Hepatocyte (in vitro differentiated cells): ENCODE results near the gene CRACR2A. TPM values are rescaled to one million over a fixed set of nuclear protein-coding genes. Genes with fewer than 3 reads are reported as not detected.

Source experiments
- DNase-seq: peaks from one replicate; pipeline ENCODE4 v3.0.0-alpha.2; 2016; ENCODE audit warnings: low spot score
- H2AFZ ChIP-seq: fragments of 200-600 bp; sonication (generic); 2 replicates; pipeline ENCODE4 v1.6.0; 2016; ENCODE audit warnings: antibody characterized with exemption, mild to moderate bottlenecking
- H3K27ac ChIP-seq: fragments of 200-600 bp; sonication (generic); 2 replicates; pipeline ENCODE4 v1.5.1; 2016; ENCODE audit warnings: mild to moderate bottlenecking
- H3K27me3 ChIP-seq: fragments of 200-600 bp; sonication (generic); 2 replicates; pipeline ENCODE4 v1.6.1; 2016
- H3K36me3 ChIP-seq: fragments of 200-600 bp; sonication (generic); replicated peaks from 2 replicates; pipeline ENCODE4 v1.5.1; 2016; ENCODE audit warnings: low read depth; ENCODE audit not compliant: insufficient read depth
- H3K4me1 ChIP-seq: fragments of 200-600 bp; sonication (generic); 2 replicates; pipeline ENCODE4 v1.5.1; 2016; ENCODE audit warnings: mild to moderate bottlenecking, moderate library complexity; ENCODE audit not compliant: insufficient read depth
- H3K4me2 ChIP-seq: fragments of 200-600 bp; sonication (generic); 2 replicates; pipeline ENCODE4 v1.6.0; 2016
- H3K4me3 ChIP-seq: fragments of 200-600 bp; sonication (generic); 2 replicates; pipeline ENCODE4 v1.5.1; 2016; ENCODE audit warnings: mild to moderate bottlenecking
- H3K79me2 ChIP-seq: fragments of 200-600 bp; sonication (generic); 2 replicates; pipeline ENCODE4 v1.6.0; 2017; ENCODE audit warnings: mild to moderate bottlenecking
- H3K9me2 ChIP-seq: fragments of 200-600 bp; sonication (generic); replicated peaks from 2 replicates; pipeline ENCODE4 v1.6.0; 2017; ENCODE audit warnings: mild to moderate bottlenecking; ENCODE audit not compliant: insufficient read depth
- H3K9me3 ChIP-seq: fragments of 200-600 bp; sonication (generic); 2 replicates; pipeline ENCODE4 v1.5.1; 2016; ENCODE audit warnings: low read depth, mild to moderate bottlenecking
- H4K20me1 ChIP-seq: fragments of 200-600 bp; sonication (generic); 2 replicates; pipeline ENCODE4 v1.6.0; 2016; ENCODE audit warnings: mild to moderate bottlenecking; ENCODE audit not compliant: insufficient read depth, poor library complexity, severe bottlenecking
- EZH2 ChIP-seq: fragments of 200-600 bp; sonication (generic); IDR thresholded peaks from 2 replicates; pipeline ENCODE4 v1.6.1; 2016; ENCODE audit warnings: antibody characterized with exemption, mild to moderate bottlenecking, borderline replicate concordance
- EZH2phosphoT487 ChIP-seq: fragments of 200-600 bp; sonication (generic); IDR thresholded peaks from one replicate; pipeline ENCODE4 v1.6.1; 2018; ENCODE audit warnings: antibody characterized with exemption, mild to moderate bottlenecking, low read depth, moderate library complexity; ENCODE audit not compliant: unreplicated experiment, severe bottlenecking
- WGBS: methylation state at CpG from one replicate; pipeline ENCODE4 v1.1.6; 2016; ENCODE audit warnings: low lambda C conversion rate; ENCODE audit errors: missing lambda C conversion rate; 5-methylcytosine and 5-hydroxymethylcytosine counted together
- polyA plus RNA-seq: library from polyadenylated mRNA; unstranded; fragments of >200 nt; fragmentation: Nextera tagmentation; extraction: Ambion mirVana; gene quantifications from 2 replicates; pipeline ENCODE4 v1.2.1, GENCODE V29; 2016
- total RNA-seq: library from RNA; depleted of rRNA; stranded (reverse); fragments of >200 nt; gene quantifications from 2 replicates; pipeline ENCODE4 v1.2.3, GENCODE V29; 2014
- TF ChIP-seq, protein P1 (sequence below): fragments of 200-600 bp; sonication (generic); IDR thresholded peaks from 2 replicates; pipeline ENCODE4 v1.5.1; 2016; ENCODE audit warnings: antibody characterized with exemption, mild to moderate bottlenecking; ENCODE audit not compliant: poor library complexity

Gene CRACR2A
- total and polyA plus RNA-seq, 2 experiments from 2014 or later = 0.30 to 0.80 TPM

DNA sequence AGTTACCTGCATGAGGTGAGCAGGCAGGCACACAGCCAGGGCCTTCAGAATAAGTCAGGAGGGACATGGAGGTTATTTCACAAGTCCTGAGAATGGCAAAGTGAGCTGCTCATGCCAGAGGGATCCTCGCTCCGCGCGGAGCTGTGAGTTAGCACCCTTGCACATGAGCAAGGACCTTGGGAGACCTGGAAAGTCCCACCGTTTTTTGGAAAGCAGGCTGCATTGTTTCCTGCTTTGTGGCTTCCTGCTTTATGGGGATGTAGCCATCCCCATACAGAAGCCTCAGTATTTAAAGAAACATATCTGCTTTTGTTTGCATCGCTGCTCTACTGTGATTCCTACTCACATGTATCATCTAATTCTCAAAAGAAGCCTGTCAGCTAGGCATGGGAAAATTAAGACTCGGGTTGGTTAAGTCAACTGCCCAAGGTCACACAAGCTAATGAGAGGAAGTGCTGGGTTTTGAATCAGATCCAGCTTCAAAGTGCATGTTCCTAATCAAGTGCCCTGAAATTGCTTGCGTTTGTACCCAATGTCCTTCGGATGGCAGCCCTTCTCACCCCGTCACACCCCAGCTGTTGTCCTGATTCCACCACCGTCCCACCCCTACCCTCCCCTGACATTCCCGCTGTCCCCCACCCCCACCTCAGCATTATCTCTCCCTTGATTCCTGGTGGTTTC, 106.2 kb downstream of the CRACR2A start:
- Histone ChIP-seq H3K4me3 (no peak overlapping the region), H3K27ac (no peak overlapping the region), H3K9me2 (no peaks in the 10 kb centered on the region), H3K36me3 (no peaks in the 10 kb centered on the region), H3K9me3 (no peaks in the 10 kb centered on the region), H3K4me2 (no peak overlapping the region), H2AFZ (no peak overlapping the region), H4K20me1 (no peaks in the 10 kb centered on the region), H3K4me1 (no peaks in the 10 kb centered on the region), H3K27me3 (no peaks in the 10 kb centered on the region), H3K79me2 (no peaks in the 10 kb centered on the region)
- TF ChIP-seq, protein P1, sequence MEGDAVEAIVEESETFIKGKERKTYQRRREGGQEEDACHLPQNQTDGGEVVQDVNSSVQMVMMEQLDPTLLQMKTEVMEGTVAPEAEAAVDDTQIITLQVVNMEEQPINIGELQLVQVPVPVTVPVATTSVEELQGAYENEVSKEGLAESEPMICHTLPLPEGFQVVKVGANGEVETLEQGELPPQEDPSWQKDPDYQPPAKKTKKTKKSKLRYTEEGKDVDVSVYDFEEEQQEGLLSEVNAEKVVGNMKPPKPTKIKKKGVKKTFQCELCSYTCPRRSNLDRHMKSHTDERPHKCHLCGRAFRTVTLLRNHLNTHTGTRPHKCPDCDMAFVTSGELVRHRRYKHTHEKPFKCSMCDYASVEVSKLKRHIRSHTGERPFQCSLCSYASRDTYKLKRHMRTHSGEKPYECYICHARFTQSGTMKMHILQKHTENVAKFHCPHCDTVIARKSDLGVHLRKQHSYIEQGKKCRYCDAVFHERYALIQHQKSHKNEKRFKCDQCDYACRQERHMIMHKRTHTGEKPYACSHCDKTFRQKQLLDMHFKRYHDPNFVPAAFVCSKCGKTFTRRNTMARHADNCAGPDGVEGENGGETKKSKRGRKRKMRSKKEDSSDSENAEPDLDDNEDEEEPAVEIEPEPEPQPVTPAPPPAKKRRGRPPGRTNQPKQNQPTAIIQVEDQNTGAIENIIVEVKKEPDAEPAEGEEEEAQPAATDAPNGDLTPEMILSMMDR = no peak
- no peak for TF ChIP-seq EZH2
- no peak for TF ChIP-seq EZH2phosphoT487
- WGBS = 79% methylated on average over 12 of the region's 12 CpGs
- DNase-seq = no peak

DNA sequence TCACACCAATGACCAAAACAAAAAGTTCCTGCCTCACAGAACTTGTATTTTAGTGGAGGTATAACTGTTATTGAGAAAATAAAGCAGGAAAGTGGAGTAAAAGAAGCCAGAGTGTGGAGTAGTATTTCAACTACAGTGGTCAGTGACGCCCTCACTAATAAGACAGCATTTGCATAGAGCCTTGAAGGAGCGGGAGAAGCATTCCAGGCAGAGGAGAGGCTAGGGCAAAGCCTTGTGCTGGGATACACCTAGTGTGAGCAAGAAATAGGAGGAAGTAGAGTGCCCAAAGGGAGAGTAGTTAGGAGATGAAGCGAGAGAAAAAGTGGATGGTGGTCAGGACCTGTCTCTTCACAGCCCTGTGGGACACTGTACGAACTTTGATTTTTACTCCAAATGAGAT, 107.8 kb downstream of the CRACR2A start:
- H3K9me3 ChIP-seq = no peaks in the 10 kb centered on the region
- no peaks in the 10 kb centered on the region for H3K27me3 ChIP-seq
- no peak for DNase-seq
- H3K36me3 ChIP-seq = no peaks in the 10 kb centered on the region
- no peak overlapping the region for H3K4me2 ChIP-seq
- H3K79me2 ChIP-seq = no peaks in the 10 kb centered on the region
- H3K9me2 ChIP-seq = no peaks in the 10 kb centered on the region
- no peak overlapping the region for H2AFZ ChIP-seq
- no peaks in the 10 kb centered on the region for H3K4me1 ChIP-seq
- no peak overlapping the region for H3K27ac ChIP-seq
- H4K20me1 ChIP-seq = no peaks in the 10 kb centered on the region
- 72% methylated on average over 4 of the region's 4 CpGs for WGBS
- no peak for TF ChIP-seq EZH2
- TF ChIP-seq, protein P1 = no peak
- no peak for TF ChIP-seq EZH2phosphoT487
- no peak overlapping the region for H3K4me3 ChIP-seq

DNA sequence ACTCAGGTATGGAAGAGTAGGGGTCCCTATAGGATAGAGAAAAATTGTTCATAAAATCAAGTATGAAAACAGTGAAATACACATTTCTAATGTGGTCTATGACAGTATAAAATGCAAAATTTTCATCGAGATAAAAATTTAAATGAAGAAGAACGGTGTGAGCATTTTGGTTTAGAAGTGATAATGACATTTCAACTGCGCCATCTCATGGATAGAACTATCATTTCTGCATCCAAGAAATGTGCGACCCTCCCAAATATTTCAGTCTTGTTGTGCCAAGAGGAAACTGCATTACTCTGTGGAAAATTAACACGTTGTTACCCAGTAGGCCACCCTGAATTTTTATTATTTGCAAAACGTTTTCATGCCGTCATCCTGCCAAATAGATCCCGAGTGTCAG, 108.8 kb downstream of the CRACR2A start:
- Histone ChIP-seq H3K9me3 (no peaks in the 10 kb centered on the region), H3K27ac (no peak overlapping the region), H3K4me1 (no peaks in the 10 kb centered on the region), H4K20me1 (no peaks in the 10 kb centered on the region), H3K4me2 (no peak overlapping the region), H3K36me3 (no peaks in the 10 kb centered on the region), H3K9me2 (no peaks in the 10 kb centered on the region), H3K79me2 (no peaks in the 10 kb centered on the region), H3K4me3 (no peak overlapping the region), H2AFZ (no peak overlapping the region), H3K27me3 (no peaks in the 10 kb centered on the region)
- no peak for DNase-seq
- WGBS = 78% methylated on average over 8 of the region's 8 CpGs
- TF ChIP-seq EZH2phosphoT487 (no peak), EZH2 (no peak)
- TF ChIP-seq, protein P1 = peak; percentile 15
